HG02981 (cell line): ENCODE measurements around the gene KRTAP4-4.
"Not testable (repeated sequence)": the region's sequence is repeated elsewhere in the genome, so short reads cannot be mapped to it uniquely, and the experiment has no call there.

Experiments
- ATAC-seq: cut with Tn5 transposase; IDR thresholded peaks from one replicate; pipeline ENCODE4 v1.9.1; 2021; ENCODE audit warnings: mild to moderate bottlenecking, moderate library complexity; ENCODE audit not compliant: unreplicated experiment

Gene KRTAP4-4

GRCh38 chr17:41148971-41149651, 11.4 kb downstream of the KRTAP4-4 start:
- not testable (repeated sequence) for ATAC-seq

DNA sequence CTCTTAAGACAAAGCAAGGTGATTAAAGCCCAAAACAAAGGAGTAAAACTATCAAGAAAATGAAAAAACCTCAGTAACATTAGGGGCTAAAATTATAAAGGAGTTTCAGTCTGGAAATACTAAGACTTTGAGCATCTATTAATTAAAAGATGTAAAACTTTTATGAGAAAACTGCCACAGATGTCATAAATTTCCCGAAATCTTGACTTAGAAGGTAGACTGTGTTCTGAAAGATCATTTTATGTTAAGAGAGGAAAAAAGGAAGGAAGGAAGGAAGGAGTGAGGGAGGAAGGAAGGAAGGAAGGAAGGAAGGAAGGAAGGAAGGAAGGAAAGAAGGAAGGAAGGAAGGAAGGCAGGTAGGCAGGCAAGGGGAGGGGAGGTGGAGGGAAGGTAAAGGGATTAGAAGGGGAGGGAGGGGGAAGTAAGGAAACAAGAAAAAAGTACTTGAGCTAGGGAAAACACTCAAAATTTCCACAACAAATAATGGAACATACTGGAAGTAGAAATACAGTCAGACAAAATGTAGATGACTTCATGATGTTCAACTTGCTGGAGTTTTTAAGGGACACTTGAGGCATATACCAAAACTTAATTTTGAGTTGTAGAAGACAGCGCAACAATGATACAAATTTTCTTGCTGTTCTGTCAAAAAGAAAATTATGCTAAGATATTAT, 12.9 kb downstream of the KRTAP4-4 start:
- no peak for ATAC-seq

DNA sequence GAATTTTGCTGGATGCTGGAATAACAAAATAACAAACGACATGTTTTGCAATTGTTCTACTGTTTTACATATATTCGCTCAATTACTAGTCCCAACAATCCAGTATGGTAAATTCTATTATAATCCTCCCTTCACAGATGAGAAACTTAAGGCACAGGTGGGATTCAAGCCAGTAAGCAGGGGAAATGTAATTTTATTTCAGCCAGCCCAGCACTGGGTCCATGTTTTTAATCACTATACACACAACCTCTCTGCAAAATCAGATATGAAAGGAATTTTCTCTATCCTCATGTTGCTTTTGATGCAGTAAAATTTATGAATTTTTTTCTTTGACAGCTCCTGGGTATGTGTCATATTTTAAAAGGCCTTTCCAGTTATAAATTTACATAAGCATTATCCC, 15.3 kb downstream of the KRTAP4-4 start:
- ATAC-seq: no peak

- no peak for ATAC-seq
Observed at GRCh38 chr17:41144846-41145245, 15.7 kb downstream of the KRTAP4-4 start.

DNA sequence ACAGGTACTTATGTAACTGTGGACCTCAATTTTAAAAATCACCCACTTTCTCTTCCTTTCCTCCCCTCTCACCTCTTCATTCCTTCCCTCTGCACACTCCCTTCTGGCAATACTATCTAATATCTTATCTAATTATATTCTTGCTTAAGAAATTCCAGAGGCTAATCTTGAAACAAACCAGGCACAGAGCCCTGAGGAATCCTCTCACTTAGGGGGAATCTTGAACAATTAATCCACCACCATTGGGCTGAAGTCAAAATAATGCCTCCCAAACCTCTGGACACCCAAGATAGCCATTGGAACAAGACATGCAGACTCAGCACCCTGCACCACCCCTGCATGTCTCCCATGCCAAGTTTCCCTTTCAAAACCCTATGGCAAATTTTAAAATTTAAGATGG, 19.2 kb downstream of the KRTAP4-4 start:
- no peak for ATAC-seq

DNA sequence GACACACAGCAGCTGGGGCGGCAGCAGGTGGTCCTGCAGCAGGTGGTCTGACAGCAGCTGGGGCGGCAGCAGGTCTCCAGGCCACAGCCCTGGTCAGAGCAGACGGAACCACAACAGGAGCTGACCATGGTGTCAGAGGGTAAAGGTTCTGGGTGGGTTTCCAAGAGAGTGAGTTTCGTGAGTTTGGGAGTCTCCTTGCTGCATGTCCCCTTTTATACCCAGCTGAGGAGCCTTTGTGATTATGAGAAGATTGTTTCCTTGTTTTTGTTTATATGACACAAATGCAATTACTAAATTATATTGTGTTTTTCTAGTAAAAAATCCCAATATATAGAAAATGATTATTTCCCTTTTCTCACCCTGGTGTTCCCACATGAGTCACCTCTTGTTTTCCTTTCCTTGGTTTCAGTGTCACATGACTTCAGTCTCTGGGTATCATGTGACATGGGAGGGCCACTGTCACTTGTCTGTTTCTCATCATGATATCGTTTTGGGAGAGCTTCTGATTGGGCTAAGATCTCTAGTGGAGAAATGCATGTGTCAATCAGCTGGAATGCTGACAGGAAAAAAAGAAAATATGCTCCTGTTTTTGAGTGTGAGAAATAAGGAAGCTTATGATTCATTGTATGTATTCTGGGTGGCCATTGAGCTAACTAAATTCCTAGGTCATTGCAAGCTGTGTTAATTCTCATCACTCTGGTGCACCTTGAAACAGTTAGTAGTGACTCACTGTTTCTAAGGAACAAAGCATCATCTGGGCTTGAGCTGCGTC, 20.0 kb downstream of the KRTAP4-4 start, which contains the start of gene KRTAP4-6:
Gene KRTAP4-6 (minus strand): TSS at position 185 of the 772 bp plus-strand sequence. CDS start 57 bp downstream, at position 128.
- ATAC-seq: no peak

GRCh38 chr17:41139865-41140264, 20.7 kb downstream of the KRTAP4-4 start:
- not testable (repeated sequence) for ATAC-seq

GRCh38 chr17:41133880-41134735, 26.4 kb downstream of the KRTAP4-4 start:
- ATAC-seq: no peak

DNA sequence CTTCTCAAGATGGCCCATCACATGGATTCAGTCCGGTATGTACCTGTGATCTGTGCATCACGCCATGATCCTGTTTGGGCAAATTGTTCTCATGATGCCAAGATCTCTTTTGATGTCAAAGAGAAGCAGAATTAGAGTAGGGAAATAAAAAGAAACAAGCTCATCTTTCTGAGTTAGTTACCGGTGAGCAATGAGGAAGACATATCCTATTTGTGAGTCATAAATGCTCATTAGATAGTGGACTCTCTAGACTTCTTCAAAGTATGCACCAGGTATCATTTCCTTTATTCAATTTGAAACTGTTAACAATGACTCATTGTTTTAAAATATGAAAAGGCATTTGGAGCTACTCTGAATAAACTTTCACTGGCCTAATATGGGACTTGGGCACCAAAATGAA, 28.6 kb downstream of the KRTAP4-4 start:
- no peak for ATAC-seq

DNA sequence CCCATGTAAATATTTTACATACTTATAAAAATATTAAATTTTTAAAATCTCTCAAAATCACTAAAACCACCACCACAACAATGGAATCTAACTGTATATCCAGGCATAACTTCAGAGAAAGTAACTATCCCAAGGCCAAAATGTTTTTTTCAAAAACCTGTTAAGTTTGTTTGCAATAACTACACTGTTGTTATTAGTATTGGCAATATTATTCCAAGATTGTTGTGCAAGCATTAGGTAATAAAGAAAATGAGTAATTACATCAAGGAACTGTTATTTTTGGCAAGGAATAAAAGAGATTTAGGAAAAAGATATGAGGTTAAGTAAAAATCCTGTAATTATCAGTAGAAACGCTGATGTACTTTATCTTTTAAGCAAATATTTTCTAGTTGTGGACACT, 33.2 kb downstream of the KRTAP4-4 start:
- no peak for ATAC-seq

DNA sequence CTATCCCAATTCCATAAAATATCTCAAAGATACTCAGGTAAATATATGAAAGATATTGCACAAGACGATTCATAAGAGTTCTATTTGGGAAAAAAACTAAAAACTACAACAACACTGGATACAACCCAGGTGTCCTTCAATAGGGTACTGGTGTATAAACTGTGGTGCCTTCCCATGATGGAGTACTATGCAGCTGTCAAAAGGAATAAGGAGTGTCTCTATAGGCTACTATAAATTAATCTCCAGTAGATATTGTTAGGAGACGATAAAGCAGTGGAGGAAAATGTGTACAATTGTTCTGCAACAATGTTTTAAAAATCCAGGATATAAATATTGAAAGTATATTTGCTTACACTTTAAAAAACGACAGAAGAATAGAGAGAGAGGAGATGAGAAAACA, 34.1 kb downstream of the KRTAP4-4 start:
- no peak for ATAC-seq

DNA sequence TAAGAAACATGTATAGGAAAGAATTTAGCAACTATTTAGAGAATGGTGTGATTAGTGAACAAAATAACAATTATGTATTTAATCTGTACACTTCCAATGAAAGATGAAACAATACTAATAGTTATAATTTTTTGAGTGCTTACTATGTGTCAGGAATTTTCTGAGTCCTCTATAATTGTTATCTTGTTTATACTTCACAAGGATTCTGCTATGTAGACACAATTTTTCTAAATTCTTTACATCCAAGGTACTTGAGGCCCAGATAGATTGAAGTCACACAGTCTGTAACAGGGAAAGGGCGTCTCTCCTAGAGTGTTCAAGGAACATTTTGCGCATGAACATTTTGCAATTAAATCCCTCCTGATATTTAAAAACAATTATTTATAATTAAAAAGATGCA, 35.5 kb downstream of the KRTAP4-4 start:
- no peak for ATAC-seq

- not testable (repeated sequence) for ATAC-seq
Observed at GRCh38 chr17:41123991-41124371, 36.6 kb downstream of the KRTAP4-4 start, which contains the start of gene KRTAP4-12. Gene KRTAP4-12, minus strand, starts transcription at chr17:41124182. Its CDS starts 60 bp downstream, at chr17:41124122.

GRCh38 chr17:41123292-41123990, 37.1 kb downstream of the KRTAP4-4 start:
- not testable (repeated sequence) for ATAC-seq

DNA sequence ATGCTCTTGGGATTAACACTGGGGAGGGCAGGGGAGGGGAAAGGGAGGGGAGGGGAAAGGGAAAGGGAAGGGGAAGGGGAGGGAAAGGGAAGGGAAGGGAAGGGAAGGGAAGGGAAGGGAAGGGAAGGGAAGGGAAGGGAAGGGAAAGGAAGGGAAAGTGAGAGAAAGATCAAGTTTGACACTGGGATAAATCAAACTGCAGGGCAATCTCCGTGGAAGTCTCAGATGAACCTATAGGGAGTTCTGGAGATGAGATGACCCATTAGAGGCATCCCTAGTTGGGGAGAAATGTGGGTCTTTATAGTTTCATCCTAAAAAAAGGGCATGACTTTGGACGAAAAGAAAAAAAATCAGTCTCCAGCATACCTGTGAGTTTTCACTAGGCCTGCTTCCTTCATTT, 38.8 kb downstream of the KRTAP4-4 start:
- ATAC-seq: no peak

GRCh38 chr17:41119696-41120690, 40.6 kb downstream of the KRTAP4-4 start:
- ATAC-seq: not testable (repeated sequence)

DNA sequence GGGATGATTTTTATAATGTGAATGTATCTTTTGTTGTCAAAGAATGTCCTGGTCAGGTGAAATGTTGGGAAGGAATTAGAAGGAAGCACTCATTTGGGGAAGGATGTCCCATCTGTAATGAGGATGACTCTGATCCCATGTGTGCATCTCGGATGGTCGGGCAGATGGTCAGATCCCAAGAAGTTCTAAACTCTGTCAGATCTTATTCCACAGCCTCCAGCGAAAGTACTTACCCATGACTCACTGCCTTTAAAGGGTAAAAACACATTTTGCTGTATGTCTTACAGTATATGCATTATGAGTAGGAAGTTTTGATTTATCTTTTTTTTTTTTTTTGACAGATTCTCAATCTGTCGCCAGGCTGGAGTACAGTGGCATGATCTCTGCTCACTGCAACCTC, 41.8 kb downstream of the KRTAP4-4 start:
- no peak for ATAC-seq

GRCh38 chr17:41117846-41118386, 42.6 kb downstream of the KRTAP4-4 start, which contains the start of gene KRTAP4-11:
Gene KRTAP4-11, minus strand, starts transcription at chr17:41118373. Its CDS starts 58 bp downstream, at chr17:41118315.
- not testable (repeated sequence) for ATAC-seq
